Heart left ventricle (tissue), 13 donors: ENCODE results near the gene DLX2.

ENCODE experiments used
- CTCF ChIP-seq, 12 donors: fragments of 200-600 bp; sonication (generic) in 4 of 12; IDR thresholded peaks; one replicate each; pipeline versions ENCODE4 v1.5.0 to v1.8.0; 2018 to 2022; ENCODE audit warnings: antibody characterized with exemption in 12 of 12, mild to moderate bottlenecking in 5 of 12
- POLR2A ChIP-seq, 2 donors: fragments of 450-650 bp; IDR thresholded peaks; one replicate each; pipeline ENCODE4 v1.6.1; 2017; ENCODE audit warnings: antibody characterized with exemption in 2 of 2, mild to moderate bottlenecking in 2 of 2, moderate library complexity in 2 of 2
- donor health status: ischemic (EF 13 %, LVEDD 7.1; RV severe dilation, severe dysfunction).
- donor health status: DM: no; HTN: yes; CAD: no.
- donor health status: DM: no; HTN: no; CAD: no.
- donor health status: ischemic (EF 25% LVEDD 6.9; RV normal size, moderate dysfunction).
- donor health status: ischemic (EF 25% LVEDD 5.7; RV mildly dilated, moderate dysfunction).
- donor health status: ischemic (EF 35%, LVEDD 5.7; RV mildly dilated, moderate dysfunction).
- donor health status: nonischemic (EF 11% LVEDD 7.7; RV severe dilation, severe dysfunction).
- donor health status: DM: yes; HTN: yes; CAD: no.
- donor health status: PGD.
- donor health status: ischemic (EF 29% LVEDD 5.4; RV normal size, mild dysfunction).
- donor health status: nonischemic (EF 23%, LVEDD 6.1; RV moderate dilation, normal function).

DNA sequence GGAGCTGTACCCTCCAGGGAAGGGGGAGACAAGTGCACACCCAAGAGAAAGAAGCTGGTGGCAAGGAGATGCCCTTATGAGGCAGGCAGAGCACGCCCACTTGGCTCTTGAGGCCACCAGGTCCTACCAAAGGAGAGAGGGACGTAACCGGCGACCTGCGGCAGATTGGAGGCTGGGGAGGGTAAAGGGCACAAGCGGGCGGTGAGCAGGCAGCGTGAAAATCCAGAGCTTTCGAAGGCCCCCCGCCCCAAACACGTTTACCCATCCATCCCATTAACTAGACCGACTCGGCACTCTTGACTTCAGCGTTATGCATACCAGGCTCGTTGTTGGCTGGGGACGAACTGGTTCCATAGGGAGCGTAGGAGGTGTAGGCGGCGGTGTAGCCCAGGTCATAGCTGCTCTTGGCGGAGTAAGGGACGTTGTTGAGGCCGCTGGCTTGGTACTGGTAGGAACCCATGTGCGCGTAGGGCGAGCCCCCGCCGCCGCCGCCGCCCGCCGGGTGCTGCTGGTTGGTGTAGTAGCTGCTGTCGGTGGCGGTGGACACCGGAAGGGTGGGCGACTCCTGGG lies 794 bp downstream of the DLX2 start:
- TF ChIP-seq CTCF (IDR thresholded peaks at IDR 0.05) (no peak), POLR2A (IDR thresholded peaks at IDR 0.05) (no peak)
